Measurements from ENCODE around the gene S1PR2.

The S1PR2 gene

GRCh38 chr19:10230861-10231611 lies at the start of gene S1PR2:
S1PR2 (minus strand) TSS chr19:10231331; CDS start chr19:10224905, 6,426 bp downstream.
- peak in 1 of 2 experiments; percentile 47 for DNase-seq (ENCODE audit: low read depth in 2 of 2)

- no peak for DNase-seq (ENCODE audit: low read depth in 2 of 2)
Observed at GRCh38 chr19:10279737-10280442, 48.8 kb upstream of the S1PR2 start.

GRCh38 chr19:10278935-10279334 lies 47.8 kb upstream of the S1PR2 start:
- DNase-seq (ENCODE audit: low read depth in 2 of 2): no peak

- DNase-seq (ENCODE audit: low read depth in 2 of 2): no peak
Observed at GRCh38 chr19:10277795-10278589, 46.9 kb upstream of the S1PR2 start.

- DNase-seq (ENCODE audit: low read depth in 2 of 2): no peak
Observed at GRCh38 chr19:10274589-10274988, 43.5 kb upstream of the S1PR2 start.

- no peak for DNase-seq (ENCODE audit: low read depth in 2 of 2)
Observed at GRCh38 chr19:10271543-10272086, 40.5 kb upstream of the S1PR2 start.

- DNase-seq (ENCODE audit: low read depth in 2 of 2): no peak
Observed at GRCh38 chr19:10270616-10271394, 39.7 kb upstream of the S1PR2 start, which contains the start of gene ICAM1. ICAM1 (plus strand) TSS chr19:10271120; CDS start chr19:10271160, 40 bp downstream.

- DNase-seq (ENCODE audit: low read depth in 2 of 2): no peak
Observed at GRCh38 chr19:10270180-10270615, 39.1 kb upstream of the S1PR2 start.

GRCh38 chr19:10269333-10270179 lies 38.4 kb upstream of the S1PR2 start:
- no peak for DNase-seq (ENCODE audit: low read depth in 2 of 2)

- DNase-seq (ENCODE audit: low read depth in 2 of 2): no peak
Observed at GRCh38 chr19:10268071-10268470, 36.9 kb upstream of the S1PR2 start.

- DNase-seq (ENCODE audit: low read depth in 2 of 2): no peak
Observed at GRCh38 chr19:10266706-10267105, 35.6 kb upstream of the S1PR2 start.

- peak in 1 of 2 experiments; percentile 24 for DNase-seq (ENCODE audit: low read depth in 2 of 2)
Observed at GRCh38 chr19:10262771-10263170, 31.6 kb upstream of the S1PR2 start.

- no peak for DNase-seq (ENCODE audit: low read depth in 2 of 2)
Observed at GRCh38 chr19:10260141-10260584, 29.0 kb upstream of the S1PR2 start.

- peak in 1 of 2 experiments; percentile 40 for DNase-seq (ENCODE audit: low read depth in 2 of 2)
Observed at GRCh38 chr19:10259162-10259905, 28.2 kb upstream of the S1PR2 start.

- DNase-seq (ENCODE audit: low read depth in 2 of 2): no peak
Observed at GRCh38 chr19:10258080-10258710, 27.1 kb upstream of the S1PR2 start.

GRCh38 chr19:10256970-10257615 lies 26.0 kb upstream of the S1PR2 start:
- no peak for DNase-seq (ENCODE audit: low read depth in 2 of 2)

- DNase-seq (ENCODE audit: low read depth in 2 of 2): no peak
Observed at GRCh38 chr19:10256551-10256950, 25.4 kb upstream of the S1PR2 start.

GRCh38 chr19:10255358-10255757 lies 24.2 kb upstream of the S1PR2 start:
- no peak for DNase-seq (ENCODE audit: low read depth in 2 of 2)
